H1 (cell line): ENCODE measurements around the gene DACH2. TPM values are rescaled to one million over a fixed set of nuclear protein-coding genes. Genes with fewer than 3 reads are reported as not detected.

Experiments used
- CTCF ChIA-PET: fragments of 300-600 bp; sonication (Branson Sonifier 250); formaldehyde crosslinking; loops from one replicate; lab custom pipeline; 2021; ENCODE audit not compliant: partially characterized antibody; lab: Charles Lee
- POLR2A ChIA-PET: fragments of 300-600 bp; sonication (Branson Sonifier 250); formaldehyde crosslinking; loops from one replicate; lab custom pipeline; 2021; ENCODE audit warnings: inconsistent platforms; ENCODE audit not compliant: partially characterized antibody; lab: Charles Lee
- DNase-seq, 2 experiments: peaks; one replicate each; pipeline versions ENCODE4 v3.0.0 to v3.0.0-alpha.2; 2010 to 2022; ENCODE audit warnings: low spot score in 2 of 2, low read depth in 1 of 2, mixed read lengths in 1 of 2
- FAIRE-seq: peaks from 2 replicates; lab custom pipeline; 2011; peaks lifted over from hg19 to GRCh38; lab: Jason Lieb, UNC
- H2AFZ ChIP-seq: 2 replicates; pipeline ENCODE4 v1.8.1; 2012; ENCODE audit warnings: low read length, inconsistent platforms
- H2AK5ac ChIP-seq: 2 replicates; pipeline ENCODE4 v1.6.1; 2013; ENCODE audit warnings: low read depth, low read length
- H2BK120ac ChIP-seq: replicated peaks from 2 replicates; pipeline ENCODE3; 2013; ENCODE audit warnings: low read depth, low read length, inconsistent platforms
- H2BK12ac ChIP-seq: 2 replicates; pipeline ENCODE4 v1.6.1; 2013; ENCODE audit warnings: low read depth, low read length
- H2BK15ac ChIP-seq: 2 replicates; pipeline ENCODE4 v1.6.1; 2013; ENCODE audit warnings: low read length
- H2BK20ac ChIP-seq: 2 replicates; pipeline ENCODE4 v1.6.1; 2013; ENCODE audit warnings: low read length
- H2BK5ac ChIP-seq: 2 replicates; pipeline ENCODE4 v1.6.1; 2013; ENCODE audit warnings: low read depth, low read length
- H3K14ac ChIP-seq: 2 replicates; pipeline ENCODE4 v1.6.1; 2013; ENCODE audit warnings: inconsistent platforms; ENCODE audit not compliant: insufficient read length
- H3K18ac ChIP-seq: 2 replicates; pipeline ENCODE4 v1.6.1; 2013; ENCODE audit warnings: low read length; ENCODE audit errors: extremely low read depth
- H3K23ac ChIP-seq: 2 replicates; pipeline ENCODE4 v1.6.1; 2013; ENCODE audit warnings: inconsistent platforms; ENCODE audit not compliant: insufficient read length
- H3K23me2 ChIP-seq: 2 replicates; pipeline ENCODE4 v1.6.1; 2013; ENCODE audit warnings: low read depth, low read length
- H3K27ac ChIP-seq: 2 replicates; pipeline ENCODE4 v1.6.1; 2011; ENCODE audit warnings: low read depth, low read length, inconsistent platforms
- H3K27me3 ChIP-seq, 4 experiments: replicated peaks in 1 of 4; 1 replicate in 1 of 4; 2 replicates in 3 of 4; pipeline versions ENCODE4 v1.6.1 to v1.8.1; 2011 to 2013; ENCODE audit warnings: low read length in 3 of 4, mild to moderate bottlenecking in 3 of 4, inconsistent platforms in 2 of 4, mixed read lengths in 2 of 4, moderate library complexity in 1 of 4; ENCODE audit not compliant: control insufficient read depth in 3 of 4, insufficient read depth in 3 of 4; ENCODE audit errors: extremely low read depth in 1 of 4
- H3K36me3 ChIP-seq, 4 experiments: 2 replicates each; pipeline versions ENCODE4 v1.6.1 to v1.8.1; 2011 to 2013; ENCODE audit warnings: mild to moderate bottlenecking in 4 of 4, low read length in 3 of 4, moderate library complexity in 2 of 4, control low read depth in 1 of 4, inconsistent platforms in 1 of 4; ENCODE audit not compliant: insufficient read depth in 4 of 4, control insufficient read depth in 2 of 4
- H3K4ac ChIP-seq: replicated peaks from 2 replicates; pipeline ENCODE3; 2013; ENCODE audit warnings: low read length, low read depth, mixed read lengths, inconsistent platforms; ENCODE audit not compliant: insufficient read length
- H3K4me1 ChIP-seq, 4 experiments: replicated peaks in 1 of 4; 1 replicate in 1 of 4; 2 replicates in 3 of 4; pipeline versions ENCODE4 v1.6.1 to v1.8.1; 2011 to 2013; ENCODE audit warnings: low read length in 3 of 4, inconsistent platforms in 2 of 4, mixed read lengths in 1 of 4; ENCODE audit not compliant: insufficient read depth in 4 of 4, control insufficient read depth in 3 of 4
- H3K4me2 ChIP-seq, 2 experiments: 2 replicates each; pipeline versions ENCODE4 v1.6.1 to v1.8.1; 2011 to 2013; ENCODE audit warnings: low read depth in 2 of 2, low read length in 2 of 2, control low read depth in 1 of 2, inconsistent platforms in 1 of 2, mild to moderate bottlenecking in 1 of 2; ENCODE audit not compliant: insufficient read depth in 1 of 2
- H3K4me3 ChIP-seq, 4 experiments: fragments of 200-600, 300-600 bp in 1 of 4; sonication (generic), shearing (Covaris generic), sonication (Bioruptor Twin) in 1 of 4; 2 replicates each; pipeline versions ENCODE4 v1.5.1 to v1.8.1; 2011 to 2016; ENCODE audit warnings: low read length in 4 of 4, low read depth in 3 of 4, control low read depth in 2 of 4, inconsistent platforms in 2 of 4, mild to moderate bottlenecking in 2 of 4, mixed read lengths in 1 of 4, moderate library complexity in 1 of 4; ENCODE audit not compliant: insufficient read depth in 2 of 4; ENCODE audit errors: extremely low read depth in 1 of 4
- H3K56ac ChIP-seq: replicated peaks from 2 replicates; pipeline ENCODE3; 2013; ENCODE audit warnings: low read depth, mild to moderate bottlenecking, mixed read lengths, low read length, inconsistent platforms; ENCODE audit not compliant: insufficient read length
- H3K79me1 ChIP-seq: 2 replicates; pipeline ENCODE4 v1.6.1; 2013; ENCODE audit warnings: low read depth, low read length, control low read depth
- H3K79me2 ChIP-seq, 2 experiments: 2 replicates each; pipeline versions ENCODE4 v1.6.1 to v1.8.1; 2012 to 2013; ENCODE audit warnings: low read length in 2 of 2, mild to moderate bottlenecking in 2 of 2, inconsistent platforms in 1 of 2; ENCODE audit not compliant: insufficient read depth in 2 of 2, control insufficient read depth in 1 of 2
- H3K9ac ChIP-seq, 4 experiments: replicated peaks in 1 of 4; 1 replicate in 1 of 4; 2 replicates in 3 of 4; pipeline versions ENCODE4 v1.6.1 to v1.8.1; 2011 to 2013; ENCODE audit warnings: low read depth in 3 of 4, low read length in 3 of 4, control low read depth in 2 of 4, mild to moderate bottlenecking in 2 of 4, moderate library complexity in 2 of 4, inconsistent platforms in 1 of 4; ENCODE audit errors: extremely low read depth in 1 of 4
- H3K9me3 ChIP-seq, 2 experiments: 2 replicates each; pipeline versions ENCODE4 v1.6.1 to v1.8.1; 2012 to 2013; ENCODE audit warnings: mild to moderate bottlenecking in 2 of 2, moderate library complexity in 2 of 2, control low read depth in 1 of 2, inconsistent platforms in 1 of 2, low read depth in 1 of 2, low read length in 1 of 2, mixed read lengths in 1 of 2; ENCODE audit not compliant: insufficient read depth in 2 of 2
- H4K20me1 ChIP-seq, 2 experiments: replicated peaks in 1 of 2; 2 replicates each; pipeline versions ENCODE3 to v1.8.1; 2011 to 2013; ENCODE audit warnings: inconsistent platforms in 2 of 2, low read length in 2 of 2, mild to moderate bottlenecking in 1 of 2; ENCODE audit not compliant: insufficient read depth in 2 of 2, control insufficient read depth in 1 of 2
- H4K5ac ChIP-seq: 2 replicates; pipeline ENCODE4 v1.6.1; 2013; ENCODE audit warnings: low read length, low read depth, mixed read lengths, inconsistent platforms; ENCODE audit not compliant: insufficient read length
- H4K8ac ChIP-seq: 2 replicates; pipeline ENCODE4 v1.8.0; 2013; ENCODE audit warnings: mild to moderate bottlenecking, moderate library complexity, low read length, inconsistent platforms; ENCODE audit not compliant: insufficient read depth; ENCODE audit errors: extremely low read depth
- H4K91ac ChIP-seq: replicated peaks from 2 replicates; pipeline ENCODE3; 2013; ENCODE audit warnings: low read length, mixed read lengths, inconsistent platforms; ENCODE audit not compliant: insufficient read length
- WGBS, 2 experiments: shearing (Covaris generic) in 1 of 2; methylation state at CpG; one replicate each; pipeline versions ENCODE4 v1.1.6 to v1.1.7; 2013 to 2015; ENCODE audit warnings: low lambda C conversion rate in 2 of 2, mixed read lengths in 2 of 2, inconsistent platforms in 1 of 2, low coverage in 1 of 2, missing lambda C conversion rate in 1 of 2; ENCODE audit not compliant: insufficient replicate concordance in 2 of 2, insufficient coverage in 1 of 2, insufficient read length in 1 of 2; ENCODE audit errors: extremely low coverage in 1 of 2, missing lambda C conversion rate in 1 of 2; 5-methylcytosine and 5-hydroxymethylcytosine counted together
- polyA plus RNA-seq, 7 experiments: library from polyadenylated mRNA; depleted of rRNA in 3 of 7; stranded (reverse) in 5 of 7; unstranded in 2 of 7; fragments of >200 nt in 5 of 7; fragments of 200-250 nt in 2 of 7; gene quantifications; 1 replicate in 5 of 7; 2 replicates in 1 of 7; 4 replicates in 1 of 7; pipeline versions ENCODE4 v1.2.1 to v1.2.3, GENCODE V29; 2011 to 2013; ENCODE audit warnings: missing spikeins in 2 of 7, mixed read lengths in 2 of 7
- total RNA-seq: library from RNA; stranded (reverse); fragmentation: NEBNext Ultra II Directional; extraction: Animal tissue kit (Norgen Biotek cat#: 25700); gene quantifications from 2 replicates; pipeline ENCODE4 v1.2.1, GENCODE V29; 2021
- TF ChIP-seq, protein P1 (sequence below): IDR thresholded peaks from 2 replicates; pipeline ENCODE4 v1.6.1; 2011; ENCODE audit warnings: low read depth, mild to moderate bottlenecking, low read length; ENCODE audit not compliant: insufficient read depth
- TF ChIP-seq, protein P2 (sequence below): IDR thresholded peaks from 2 replicates; pipeline ENCODE4 v1.6.1; 2011; ENCODE audit warnings: low read length, improper control_type of control experiment

DACH2 gene
- total and polyA plus RNA-seq, 2 of the 8 experiments (the other 6 are each of a cell fraction or from before 2014, with no cell fraction given): 1.0 to 1.8 TPM

DNA sequence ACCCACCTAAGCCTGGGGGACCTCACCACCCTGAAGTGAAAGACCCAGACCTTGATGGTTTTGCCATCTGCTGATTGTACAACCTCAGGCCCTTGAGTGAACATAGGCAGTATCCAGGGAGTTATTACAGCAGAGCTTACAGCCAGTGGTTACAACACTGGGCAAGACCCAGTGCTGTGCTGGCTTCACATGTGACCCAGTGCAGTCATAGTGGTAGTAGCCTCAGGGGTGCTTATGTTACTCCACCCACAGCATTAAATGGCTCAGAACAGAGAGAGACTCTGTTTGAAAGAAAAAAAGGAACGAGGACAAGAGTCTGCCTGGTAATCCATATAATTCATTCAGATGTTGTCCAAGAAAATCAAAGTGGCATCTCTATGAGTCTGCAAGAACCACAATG lies 45.2 kb upstream of the DACH2 start:
- Histone ChIP-seq H2AK5ac (no peak overlapping the region), H4K8ac (no peak overlapping the region), H2AFZ (no peak overlapping the region), H2BK5ac (no peak overlapping the region), H3K56ac (no peak overlapping the region), H3K4me2 (no peak overlapping the region), H3K79me1 (no peaks in the 10 kb centered on the region), H3K27ac (no peak overlapping the region), H3K4me3 (no peak overlapping the region), H3K4me1 (peaks cover 0 to 3% (median 0%) of the 10 kb centered on the region in 4 experiments; a peak in 1 of 7 replicates), H3K23ac (no peak overlapping the region), H3K4ac (no peak overlapping the region), H2BK12ac (no peak overlapping the region), H4K20me1 (no peaks in the 10 kb centered on the region), H3K27me3 (no peaks in the 10 kb centered on the region), H3K18ac (no peak overlapping the region), H2BK15ac (no peak overlapping the region), H3K36me3 (no peaks in the 10 kb centered on the region), H2BK20ac (no peak overlapping the region), H3K9ac (no peak overlapping the region), H3K14ac (no peak overlapping the region), H4K5ac (no peak overlapping the region), H3K9me3 (no peaks in the 10 kb centered on the region), H4K91ac (no peak overlapping the region), H3K23me2 (no peaks in the 10 kb centered on the region), H2BK120ac (no peak overlapping the region), H3K79me2 (no peaks in the 10 kb centered on the region)
- no CpG with 5 or more reads among the region's 1 CpG for WGBS, 2 experiments
- POLR2A ChIA-PET: no interaction called here
- DNase-seq (no peak), FAIRE-seq (no peak)
- CTCF ChIA-PET: interaction anchor here (1.7 kb wide), 1 partner anchor 68 kb away, joined by 4 read pairs; no protein-coding TSS in a partner anchor
- TF ChIP-seq, protein P1, sequence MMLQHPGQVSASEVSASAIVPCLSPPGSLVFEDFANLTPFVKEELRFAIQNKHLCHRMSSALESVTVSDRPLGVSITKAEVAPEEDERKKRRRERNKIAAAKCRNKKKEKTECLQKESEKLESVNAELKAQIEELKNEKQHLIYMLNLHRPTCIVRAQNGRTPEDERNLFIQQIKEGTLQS: no peak
- TF ChIP-seq, protein P2, sequence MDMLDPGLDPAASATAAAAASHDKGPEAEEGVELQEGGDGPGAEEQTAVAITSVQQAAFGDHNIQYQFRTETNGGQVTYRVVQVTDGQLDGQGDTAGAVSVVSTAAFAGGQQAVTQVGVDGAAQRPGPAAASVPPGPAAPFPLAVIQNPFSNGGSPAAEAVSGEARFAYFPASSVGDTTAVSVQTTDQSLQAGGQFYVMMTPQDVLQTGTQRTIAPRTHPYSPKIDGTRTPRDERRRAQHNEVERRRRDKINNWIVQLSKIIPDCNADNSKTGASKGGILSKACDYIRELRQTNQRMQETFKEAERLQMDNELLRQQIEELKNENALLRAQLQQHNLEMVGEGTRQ: no peak
